Measurements from ENCODE around the gene CDH18. TPM values are rescaled to one million over a fixed set of nuclear protein-coding genes. Genes with fewer than 3 reads are reported as not detected.

Gene CDH18
- total and polyA plus RNA-seq, 2 of the 4 experiments (the other 2 are of a cell fraction): 0.24 to 1.1 TPM

- no peaks in the 10 kb centered on the region for H3K27me3 ChIP-seq (ENCODE audit: control insufficient read depth, insufficient read depth, low read length)
- in situ Hi-C loops (cut with MboI; ENCODE audit: low sequenced_read_pairs) (no loop called here), intact Hi-C loops (cut with micrococcal nuclease) (no loop called here), dilution Hi-C loops (cut with HindIII; ENCODE audit: low sequenced_read_pairs, unreplicated experiment) (no loop called here)
- no peaks in the 10 kb centered on the region for H3K9me3 ChIP-seq (ENCODE audit: control insufficient read depth, insufficient read depth, low read length)
- no peak overlapping the region for H3K23ac ChIP-seq (ENCODE audit: low read depth, low read length)
- no peaks in the 10 kb centered on the region for H3K4me1 ChIP-seq (ENCODE audit: control insufficient read depth, insufficient read depth, low read length)
- no TSS peak for BruUV-seq (replicated peaks)
- H3K9me1 ChIP-seq (ENCODE audit: insufficient read depth, low read length): no peaks in the 10 kb centered on the region
- no peak overlapping the region for H2AK5ac ChIP-seq (ENCODE audit: low read depth, low read length)
- no peak overlapping the region for H3K27ac ChIP-seq (ENCODE audit: insufficient read depth, low read length)
- H3K56ac ChIP-seq (ENCODE audit: extremely low read depth, insufficient read depth, low read length): no peak overlapping the region
- peak overlapping the region; percentile 45; the same call in 1 of the 2 replicates for H3K18ac ChIP-seq (ENCODE audit: low read depth, low read length)
- no peak overlapping the region for H3K14ac ChIP-seq (replicated peaks; ENCODE audit: low read depth, low read length)
- ATAC-seq (ENCODE audit: low read depth) (peak; percentile 92), DNase-seq (peak; percentile 86)
- TF ChIP-seq MAFK (IDR thresholded peaks at IDR 0.05; ENCODE audit: low read depth, low read length) (peak; percentile 62; the same call in 1 of the 2 replicates), MAZ (IDR thresholded peaks at IDR 0.05; ENCODE audit: borderline replicate concordance, low read depth, low read length) (no peak), FOS (IDR thresholded peaks at IDR 0.05; ENCODE audit: low read depth, low read length) (0 out of 2 replicates have a peak, but pooled peaks have one; percentile 28), MXI1 (IDR thresholded peaks at IDR 0.05; ENCODE audit: borderline replicate concordance, low read depth, low read length) (no peak), CEBPB (IDR thresholded peaks at IDR 0.05; ENCODE audit: low read depth, low read length) (peak; percentile 45; the same call in 1 of the 2 replicates), POLR2A (IDR thresholded peaks at IDR 0.05; ENCODE audit: low read depth, low read length) (no peak)
- POLR2A ChIA-PET (ENCODE audit: unreplicated experiment): interaction anchor here (0.5 kb wide), 1 partner anchor 34 kb away, joined by 8 read pairs; no protein-coding TSS in a partner anchor
- no peak overlapping the region for H2BK15ac ChIP-seq (ENCODE audit: low read depth, low read length)
- no peak overlapping the region for H4K8ac ChIP-seq (ENCODE audit: low read depth in 2 of 2, low read length in 2 of 2)
- H2AK9ac ChIP-seq (replicated peaks; ENCODE audit: low read depth, low read length, poor library complexity): no peak overlapping the region
- no peaks in the 10 kb centered on the region for H3K36me3 ChIP-seq (ENCODE audit: control insufficient read depth, insufficient read depth, low read length)
- no peaks in the 10 kb centered on the region for H4K20me1 ChIP-seq (ENCODE audit: insufficient read depth, low read length)
- no peak overlapping the region for H3K4ac ChIP-seq (ENCODE audit: low read depth, low read length)
- no peak overlapping the region for H4K91ac ChIP-seq (ENCODE audit: insufficient read depth, low read depth, low read length)
- no peak overlapping the region for H3K4me3 ChIP-seq (ENCODE audit: insufficient read depth, low read depth, low read length)
- no peak overlapping the region for H2AFZ ChIP-seq (replicated peaks; ENCODE audit: low read length, poor library complexity)
- peak overlapping the region; percentile 59; the same call in 1 of the 2 replicates for H3K4me2 ChIP-seq (ENCODE audit: low read depth, low read length)
- H2BK5ac ChIP-seq (ENCODE audit: low read depth, low read length, poor library complexity, severe bottlenecking): peak overlapping the region; percentile 73
- no peaks in the 10 kb centered on the region for H3K79me1 ChIP-seq (ENCODE audit: low read depth in 1 of 2, low read length in 2 of 2)
- H4K5ac ChIP-seq (ENCODE audit: low read depth, low read length): no peak overlapping the region
- H2BK120ac ChIP-seq (ENCODE audit: low read depth, low read length): peak overlapping the region; percentile 38; the same call in 1 of the 2 replicates
- H2BK20ac ChIP-seq (ENCODE audit: low read depth, low read length): peak overlapping the region; percentile 64; the same call in 1 of the 2 replicates
- WGBS, 2 experiments (ENCODE audit: extremely low coverage in 2 of 2, insufficient read length in 1 of 2): 17% methylated on average over 1 of the region's 7 CpGs; no CpG with 5 or more reads in 1 of the 2 experiments
- no peak overlapping the region for H3K9ac ChIP-seq (ENCODE audit: low read depth, low read length)
- CTCF ChIA-PET: interaction anchor here (0.6 kb wide), 1 partner anchor 441 kb away, joined by 4 read pairs; no protein-coding TSS in a partner anchor
Measured at GRCh38 chr5:19886123-19886917, 101.7 kb downstream of the CDH18 start.
